ENCODE measurements around the gene OR4D9.

OR4D9 gene

DNA sequence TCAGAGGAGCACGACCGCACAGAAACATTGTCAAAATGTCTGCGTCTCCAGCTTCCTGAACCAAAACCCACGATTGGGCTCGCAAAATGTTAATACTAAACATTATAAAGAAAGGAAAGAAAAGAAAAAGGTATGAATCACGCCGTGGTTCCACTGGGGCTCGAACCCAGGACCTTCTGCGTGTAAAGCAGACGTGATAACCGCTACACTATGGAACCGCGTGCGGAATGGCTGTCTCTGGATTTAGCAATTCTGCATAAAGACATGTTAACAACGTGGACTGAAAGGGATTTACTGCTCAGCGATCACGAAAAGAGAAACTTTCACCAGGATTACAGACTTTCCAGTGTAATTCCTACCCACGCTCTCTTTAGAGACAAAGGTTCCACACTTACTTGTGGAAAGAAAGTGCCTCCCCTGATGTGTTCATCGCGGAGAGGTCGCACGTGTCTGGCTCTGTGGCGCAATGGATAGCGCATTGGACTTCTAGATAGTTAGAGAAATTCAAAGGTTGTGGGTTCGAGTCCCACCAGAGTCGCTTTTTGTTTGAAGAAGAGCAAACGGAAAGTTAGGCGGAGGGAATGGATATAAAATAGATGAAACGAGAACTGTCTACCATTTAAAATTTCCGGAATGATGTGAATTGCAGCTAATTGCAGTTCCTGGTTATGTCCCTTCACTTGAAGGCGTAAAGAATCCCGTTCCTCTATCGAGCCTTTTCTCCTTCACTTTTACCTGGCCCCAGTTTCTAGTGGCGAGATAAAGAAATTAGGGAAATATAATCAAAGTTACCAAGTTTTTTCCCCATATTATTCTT is 39.7 kb downstream of the OR4D9 start:
- peak; percentile 92 for DNase-seq (ENCODE audit: low read depth)

DNA sequence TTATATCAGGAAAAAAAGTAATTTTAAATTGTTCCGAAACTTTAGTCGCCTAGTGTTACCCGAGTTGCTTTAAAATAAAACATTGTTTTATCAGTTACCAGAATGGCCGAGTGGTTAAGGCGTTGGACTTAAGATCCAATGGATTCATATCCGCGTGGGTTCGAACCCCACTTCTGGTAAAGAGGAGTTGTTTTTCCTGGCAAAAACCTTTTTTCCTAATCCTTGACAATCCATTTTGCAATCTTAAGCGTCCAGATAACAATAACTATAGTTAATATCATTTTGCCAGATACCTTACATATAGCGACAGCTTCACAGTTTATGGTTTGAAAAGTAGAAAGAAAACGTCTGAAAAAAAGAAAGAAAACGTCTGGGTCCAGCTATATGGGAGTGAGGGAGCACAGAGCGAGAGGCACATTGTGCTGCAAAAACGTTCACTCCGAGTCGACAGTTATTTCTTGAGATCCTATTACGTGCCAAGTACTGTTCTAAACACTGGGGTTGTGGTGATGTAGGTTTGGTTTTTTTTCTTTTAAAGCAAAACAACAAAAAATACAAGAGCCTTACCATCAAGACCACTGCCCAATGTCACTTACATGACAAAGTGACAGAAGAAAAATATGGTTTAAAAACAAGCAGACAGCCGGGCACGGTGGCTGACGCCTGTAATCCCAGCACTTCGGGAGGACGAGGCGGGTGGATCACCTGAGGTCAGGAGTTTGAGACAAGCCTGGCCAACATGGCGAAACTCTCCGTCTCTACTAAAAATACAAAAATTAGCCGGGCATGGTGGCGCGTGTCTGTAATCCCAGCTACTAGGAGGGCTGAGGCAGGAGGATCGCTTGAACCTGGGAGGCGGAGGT is 40.6 kb downstream of the OR4D9 start:
- peak; percentile 91 for DNase-seq (ENCODE audit: low read depth)

DNA sequence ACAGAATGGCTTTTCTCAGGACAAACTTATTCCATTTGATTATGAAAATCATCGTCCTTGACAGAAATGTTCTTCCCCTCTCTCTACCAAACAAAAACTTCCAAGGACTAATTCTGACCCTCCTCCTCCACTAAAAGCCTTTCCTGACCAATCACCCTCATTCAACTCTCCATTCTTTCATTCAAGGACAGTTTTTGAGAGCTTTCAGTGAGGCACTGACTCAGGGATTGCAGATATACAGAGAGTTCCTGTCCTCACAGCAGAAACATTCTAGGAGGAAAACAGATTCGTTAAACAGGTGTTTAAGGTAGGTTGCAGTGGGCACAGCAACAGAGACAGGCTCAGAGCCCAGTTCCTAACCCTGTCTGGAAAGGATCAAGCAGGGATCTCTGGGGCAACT is 41.5 kb downstream of the OR4D9 start:
- no peak for DNase-seq (ENCODE audit: low read depth)

- DNase-seq (ENCODE audit: low read depth), result no peak
These were observed 42.0 kb downstream of the OR4D9 start for GRCh38 chr11:59553323-59553722.

DNA sequence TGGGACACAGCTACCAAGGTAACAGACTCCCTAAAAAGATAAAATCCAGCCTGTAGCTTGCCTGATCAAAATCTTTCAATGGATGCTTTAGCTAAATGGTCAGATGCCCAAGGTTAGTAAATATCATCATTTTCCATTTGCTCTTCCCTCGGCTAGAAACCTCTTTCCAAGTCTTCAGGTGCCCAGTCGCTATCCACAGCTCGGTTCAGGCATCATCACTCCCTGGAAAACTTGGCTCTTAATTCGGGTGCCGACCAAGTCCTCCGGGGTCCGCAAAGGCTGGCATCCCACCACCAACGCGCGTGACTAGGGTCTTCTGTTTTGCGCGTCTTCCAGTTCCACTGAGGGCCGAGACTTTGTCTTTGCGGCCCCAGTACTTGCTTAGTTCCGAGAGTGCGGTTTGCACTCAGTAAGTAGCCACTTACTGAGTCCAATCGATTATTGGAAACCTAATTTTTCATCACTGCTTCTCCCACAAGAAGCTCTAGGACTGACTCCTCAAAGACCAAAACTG is 44.3 kb downstream of the OR4D9 start:
- no peak for DNase-seq (ENCODE audit: low read depth)

GRCh38 chr11:59556115-59556916 is 45.0 kb downstream of the OR4D9 start:
- DNase-seq (ENCODE audit: low read depth), result peak; percentile 79

- no peak for DNase-seq (ENCODE audit: low read depth)
These were observed 45.6 kb downstream of the OR4D9 start for GRCh38 chr11:59556917-59557348.

DNA sequence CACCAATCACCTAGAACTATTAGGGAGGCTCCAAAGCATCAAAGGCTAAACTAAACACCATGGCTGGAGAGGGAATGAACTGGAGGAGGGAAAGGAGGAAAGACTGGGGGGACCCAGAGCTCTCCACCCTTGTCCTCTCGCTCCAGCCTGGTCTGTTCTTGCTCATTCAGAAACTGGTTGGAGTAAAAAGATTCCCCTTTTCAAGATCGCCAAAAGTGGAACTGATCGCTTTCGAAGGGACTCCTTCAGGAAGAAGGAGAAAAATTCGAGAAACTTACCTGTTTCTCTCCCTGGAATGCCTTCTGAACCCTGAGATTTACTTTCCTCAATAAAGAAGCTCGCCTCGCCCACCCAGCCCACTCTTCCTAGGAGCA is 46.9 kb downstream of the OR4D9 start:
- no peak for DNase-seq (ENCODE audit: low read depth)

DNA sequence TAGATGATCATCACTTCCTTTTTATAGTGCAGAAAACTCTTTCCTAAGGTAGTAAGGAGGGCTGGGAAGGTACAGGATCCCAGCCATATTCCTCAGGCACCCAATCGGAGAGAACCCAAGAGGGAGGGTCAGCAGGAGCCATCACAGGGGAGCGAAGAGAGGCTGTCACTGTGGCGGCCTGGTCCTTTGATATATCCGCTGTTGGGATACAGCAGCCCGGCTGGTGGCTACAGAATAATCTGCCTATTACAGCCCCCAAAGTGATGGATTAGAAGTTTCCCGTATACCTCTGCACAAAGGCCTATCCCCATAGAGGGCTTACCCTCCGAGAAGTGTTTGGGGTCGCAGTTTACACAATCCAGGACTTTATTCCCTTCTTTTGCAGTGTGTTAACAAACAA is 48.5 kb downstream of the OR4D9 start:
- DNase-seq (ENCODE audit: low read depth), result no peak

GRCh38 chr11:59560290-59560701 is 49.0 kb downstream of the OR4D9 start:
- peak; percentile 66 for DNase-seq (ENCODE audit: low read depth)

GRCh38 chr11:59560702-59561473 is 49.5 kb downstream of the OR4D9 start:
- peak; percentile 75 for DNase-seq (ENCODE audit: low read depth)

DNA sequence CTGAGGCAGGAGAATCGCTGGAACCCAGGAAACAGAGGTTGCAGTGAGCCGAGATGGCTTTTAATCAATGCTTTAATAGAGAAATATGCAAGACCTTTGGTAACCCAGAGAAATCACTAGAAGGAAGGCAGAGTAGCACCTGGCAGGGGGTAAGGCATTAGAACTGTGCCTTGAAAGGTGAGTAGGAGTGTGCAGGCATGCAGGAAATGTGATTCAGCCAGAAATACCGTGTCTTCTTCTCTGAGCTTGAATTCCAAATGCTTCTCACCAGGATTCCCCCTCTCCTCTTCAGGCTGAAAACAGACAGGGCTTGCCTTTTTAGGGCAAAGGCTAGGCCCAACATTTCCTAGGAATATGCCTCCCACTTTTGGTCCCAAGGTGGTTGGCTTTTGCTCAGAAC is 51.0 kb downstream of the OR4D9 start:
- no peak for DNase-seq (ENCODE audit: low read depth)
